Stimulated activated CD8-positive, alpha-beta memory T cell treated with anti-CD3 and anti-CD28 coated beads, Interleukin-15, amount 100 ng/mL, for 48 hours (primary cell): ENCODE results near the gene CD160.
"Not testable (repeated sequence)": the region's sequence is repeated elsewhere in the genome, so short reads cannot be mapped to it uniquely, and the experiment has no call there.

Experiments
- DNase-seq, 2 donors: peaks; one replicate each; pipeline ENCODE4 v3.0.0-alpha.2; 2020; ENCODE audit warnings: low read depth in 2 of 2

Gene CD160

DNA sequence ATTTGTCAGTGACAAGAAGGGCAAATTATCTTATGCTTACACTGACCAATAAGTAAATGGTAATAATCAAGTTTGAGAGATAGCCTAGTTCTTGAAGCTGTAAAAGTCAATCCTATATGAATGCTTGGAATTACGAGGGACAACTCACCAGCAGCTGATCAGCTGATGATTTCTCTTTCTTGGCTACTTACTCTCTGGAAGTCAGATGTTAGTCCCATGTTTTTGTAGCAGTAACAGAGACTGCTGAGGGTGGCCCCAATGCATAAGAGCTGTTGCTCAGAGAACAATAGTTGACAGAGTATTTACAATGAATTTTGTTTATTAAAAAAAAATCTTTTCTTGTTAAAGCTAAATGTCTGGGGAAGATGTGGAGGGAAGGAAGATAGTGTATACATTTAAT is 39.3 kb downstream of the CD160 start:
- no peak for DNase-seq

DNA sequence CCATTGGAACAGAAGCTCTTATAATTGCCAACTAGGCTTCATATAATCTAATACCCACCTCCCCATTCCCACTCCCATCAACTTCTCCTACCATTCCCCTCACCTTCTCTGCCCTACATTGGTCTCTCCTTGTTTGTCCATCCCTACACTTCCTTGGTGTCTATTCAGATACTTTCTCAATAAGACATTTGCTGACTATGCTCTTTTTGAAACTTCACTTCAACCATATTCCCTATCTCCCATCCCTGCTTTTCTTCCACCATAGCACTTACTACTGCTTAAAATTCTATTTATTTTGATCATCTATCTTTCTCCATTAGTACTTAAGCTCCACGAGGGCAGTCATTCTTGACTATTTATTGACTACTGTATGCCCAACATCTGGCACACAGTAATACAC is 40.4 kb downstream of the CD160 start:
- no peak for DNase-seq

DNA sequence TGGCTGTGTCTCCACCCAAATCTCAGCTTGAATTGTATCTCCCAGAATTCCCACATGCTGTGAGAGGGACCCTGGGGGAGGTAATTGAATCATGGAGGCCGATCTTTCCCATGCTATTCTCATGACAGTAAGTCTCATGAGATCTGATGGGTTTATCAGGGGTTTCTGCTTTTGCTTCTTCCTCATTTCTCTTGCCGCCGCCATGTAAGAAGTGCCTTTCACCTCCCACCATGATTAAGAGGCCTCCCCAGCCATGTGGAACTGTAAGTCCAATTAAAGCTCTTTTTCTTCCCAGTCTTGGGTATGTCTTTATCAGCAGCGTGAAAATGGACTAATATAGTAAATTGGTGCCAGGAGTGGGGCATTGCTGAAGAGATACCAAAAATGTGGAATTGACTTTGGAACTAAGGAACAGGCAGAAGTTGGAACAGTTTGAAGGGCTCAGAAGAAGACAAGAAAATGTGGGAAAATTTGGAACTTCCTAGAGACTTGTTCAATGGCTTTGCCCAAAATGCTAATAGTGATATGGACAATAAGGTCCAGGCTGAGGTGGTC is 41.2 kb downstream of the CD160 start:
- not testable (repeated sequence) for DNase-seq

DNA sequence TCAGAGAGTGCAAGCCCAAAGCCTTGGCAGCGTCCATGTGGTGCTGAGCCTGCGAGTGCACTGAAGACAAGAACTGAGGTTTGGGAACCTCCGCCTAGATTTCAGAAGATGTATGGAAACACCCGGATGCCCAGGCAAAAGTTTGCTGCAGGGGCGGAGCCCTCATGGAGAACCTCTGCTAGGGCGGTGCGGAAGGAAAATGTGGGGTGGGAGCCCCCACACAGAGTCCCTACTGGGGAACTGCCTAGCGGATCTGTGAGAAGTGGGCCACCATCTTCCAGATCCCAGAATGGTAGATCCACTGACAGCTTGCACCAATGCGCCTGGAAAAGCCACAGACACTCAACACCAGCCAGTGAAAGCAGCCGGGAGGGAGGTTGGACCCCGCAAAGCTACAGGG is 42.2 kb downstream of the CD160 start:
- not testable (repeated sequence) for DNase-seq

DNA sequence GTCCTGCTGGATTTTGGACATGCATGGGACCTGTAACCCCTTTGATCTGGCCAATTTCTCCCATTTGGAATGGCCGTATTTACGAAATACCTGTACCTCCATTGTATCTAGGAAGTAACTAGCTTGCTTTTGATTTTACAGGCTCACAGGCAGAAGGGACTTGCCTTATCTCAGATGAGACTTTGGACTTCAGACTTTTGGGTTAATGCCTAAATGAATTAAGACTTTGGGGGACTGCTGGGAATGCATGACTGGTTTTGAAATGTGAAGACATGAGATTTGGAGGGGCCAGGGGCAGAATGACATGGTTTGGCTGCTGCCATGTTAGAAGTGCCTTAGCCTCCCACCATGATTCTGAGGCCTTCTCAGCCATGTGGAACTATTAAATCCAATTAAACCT is 42.7 kb downstream of the CD160 start:
- DNase-seq: not testable (repeated sequence)

DNA sequence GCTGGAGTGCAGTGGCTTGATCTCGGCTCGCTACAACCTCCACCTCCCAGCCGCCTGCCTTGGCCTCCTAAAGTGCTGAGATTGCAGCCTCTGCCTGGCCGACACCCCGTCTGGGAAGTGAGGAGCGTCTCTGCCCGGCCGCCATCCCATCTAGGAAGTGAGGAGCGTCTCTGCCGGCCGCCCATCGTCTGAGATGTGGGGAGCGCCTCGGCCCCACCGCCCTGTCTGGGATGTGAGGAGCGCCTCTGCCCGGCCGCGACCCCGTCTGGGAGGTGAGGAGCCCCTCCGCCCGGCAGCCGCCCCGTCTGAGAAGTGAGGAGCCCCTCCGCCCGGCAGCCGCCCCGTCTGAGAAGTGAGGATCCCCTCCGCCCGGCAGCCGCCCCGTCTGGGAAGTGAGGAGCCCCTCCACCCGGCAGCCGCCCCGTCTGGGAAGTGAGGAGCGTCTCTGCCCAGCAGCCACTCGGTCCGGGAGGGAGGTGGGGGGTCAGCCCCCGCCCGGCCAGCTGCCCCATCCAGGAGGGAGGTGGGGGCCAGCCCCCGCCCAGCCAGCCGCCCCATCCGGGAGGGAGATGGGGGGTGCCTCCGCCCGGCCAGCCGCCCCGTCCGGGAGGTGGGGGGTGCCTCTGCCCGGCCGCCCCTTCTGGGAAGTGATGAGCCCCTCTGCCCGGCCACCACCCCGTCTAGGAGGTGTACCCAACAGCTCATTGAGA is 45.1 kb downstream of the CD160 start:
- not testable (repeated sequence) for DNase-seq

DNA sequence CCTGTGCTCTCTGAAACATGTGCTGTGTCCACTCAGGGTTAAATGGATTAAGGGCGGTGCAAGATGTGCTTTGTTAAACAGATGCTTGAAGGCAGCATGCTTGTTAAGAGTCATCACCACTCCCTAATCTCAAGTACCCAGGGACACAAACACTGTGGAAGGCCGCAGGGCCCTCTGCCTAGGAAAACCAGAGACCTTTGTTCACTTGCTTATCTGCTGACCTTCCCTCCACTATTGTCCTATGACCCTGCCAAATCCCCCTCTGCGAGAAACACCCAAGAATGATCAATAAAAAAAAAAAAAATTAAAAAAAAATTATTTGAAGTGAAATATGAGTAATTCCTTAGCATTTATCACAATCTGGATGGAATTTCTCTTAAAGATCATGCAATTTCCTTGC is 45.8 kb downstream of the CD160 start:
- DNase-seq: not testable (repeated sequence)

DNA sequence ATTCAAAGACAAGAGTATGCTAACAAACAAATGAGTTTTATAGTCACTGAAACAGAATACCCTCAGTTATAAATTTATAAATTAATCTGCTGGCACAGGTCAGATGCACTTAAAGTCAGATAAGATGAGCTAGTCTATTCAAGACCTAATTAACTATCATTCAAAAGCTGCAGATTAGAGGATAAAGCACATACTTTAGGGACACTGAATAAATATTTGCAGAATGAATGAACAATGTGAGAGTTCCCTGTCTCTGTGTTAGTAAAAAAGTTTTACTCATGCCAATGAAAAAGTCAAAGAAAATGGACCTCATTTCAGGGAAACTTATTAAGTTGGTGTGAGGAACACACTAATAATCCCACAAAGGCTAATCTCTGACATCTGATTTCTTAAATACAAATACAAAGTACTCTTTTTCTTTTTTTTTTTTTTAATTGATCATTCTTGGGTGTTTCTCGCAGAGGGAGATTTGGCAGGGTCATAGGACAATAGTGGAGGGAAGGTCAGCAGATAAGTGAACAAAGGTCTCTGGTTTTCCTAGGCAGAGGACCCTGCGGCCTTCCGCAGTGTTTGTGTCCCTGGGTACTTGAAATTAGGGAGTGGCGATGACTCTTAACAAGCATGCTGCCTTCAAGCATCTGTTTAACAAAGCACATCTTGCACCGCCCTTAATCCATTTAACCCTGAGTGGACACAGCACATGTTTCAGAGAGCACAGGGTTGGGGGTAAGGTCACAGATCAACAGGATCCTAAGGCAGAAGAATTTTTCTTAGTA is 46.5 kb downstream of the CD160 start:
- not testable (repeated sequence) for DNase-seq

DNA sequence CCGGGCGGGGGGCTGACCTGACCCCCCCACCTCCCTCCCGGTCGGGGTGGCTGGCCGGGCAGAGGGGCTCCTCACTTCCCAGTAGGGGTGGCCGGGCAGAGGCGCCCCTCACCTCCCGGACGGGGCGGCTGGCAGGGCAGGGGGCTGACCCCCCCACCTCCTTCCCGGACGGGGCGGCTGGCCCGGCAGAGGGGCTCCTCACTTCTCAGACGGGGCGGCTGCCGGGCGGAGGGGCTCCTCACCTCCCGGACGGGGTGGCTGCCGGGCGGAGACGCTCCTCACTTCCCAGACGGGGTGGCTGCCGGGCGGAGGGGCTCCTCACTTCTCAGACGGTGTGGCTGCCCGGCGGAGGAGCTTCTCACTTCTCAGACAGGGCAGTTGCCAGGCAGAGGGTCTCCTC is 47.6 kb downstream of the CD160 start:
- not testable (repeated sequence) for DNase-seq

DNA sequence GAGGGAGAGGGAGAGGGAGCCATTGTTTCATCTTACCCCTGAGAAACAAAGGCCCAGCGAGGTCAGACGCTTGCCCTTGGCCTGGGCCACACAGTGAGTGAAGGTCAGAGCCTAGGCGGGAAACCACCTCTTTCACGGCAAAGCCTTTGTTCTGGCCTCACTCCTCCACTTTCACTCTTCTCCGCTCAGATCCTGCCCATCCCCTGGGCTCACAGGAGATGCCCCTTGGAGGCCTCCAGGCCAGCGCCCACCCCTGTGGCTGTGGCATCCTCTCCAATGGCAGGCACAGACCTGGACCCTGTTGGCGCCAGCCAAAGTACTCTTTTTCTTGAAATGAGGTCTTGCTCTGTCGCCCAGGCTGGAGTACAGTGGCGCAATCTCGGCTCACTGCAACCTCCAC is 48.7 kb downstream of the CD160 start:
- not testable (repeated sequence) for DNase-seq

DNA sequence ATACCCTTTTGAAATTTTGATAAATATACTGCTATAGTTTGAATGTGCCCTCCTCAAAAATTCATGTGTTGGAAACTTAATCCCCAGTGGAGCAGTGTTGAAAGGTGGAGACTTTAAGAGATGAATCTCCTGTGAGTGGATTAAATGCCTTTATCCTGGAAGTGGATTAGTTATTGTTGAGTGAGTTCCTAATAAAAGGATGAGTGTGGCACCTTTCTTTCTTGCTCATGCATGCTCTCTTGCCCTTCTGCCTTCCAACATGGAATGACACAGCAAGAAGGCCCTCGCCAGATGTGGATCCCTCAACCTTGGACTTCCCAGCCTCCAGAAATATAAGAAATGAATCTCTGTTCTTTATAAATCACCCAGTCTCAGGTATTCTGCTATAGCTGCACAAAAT is 51.8 kb downstream of the CD160 start:
- no peak for DNase-seq

DNA sequence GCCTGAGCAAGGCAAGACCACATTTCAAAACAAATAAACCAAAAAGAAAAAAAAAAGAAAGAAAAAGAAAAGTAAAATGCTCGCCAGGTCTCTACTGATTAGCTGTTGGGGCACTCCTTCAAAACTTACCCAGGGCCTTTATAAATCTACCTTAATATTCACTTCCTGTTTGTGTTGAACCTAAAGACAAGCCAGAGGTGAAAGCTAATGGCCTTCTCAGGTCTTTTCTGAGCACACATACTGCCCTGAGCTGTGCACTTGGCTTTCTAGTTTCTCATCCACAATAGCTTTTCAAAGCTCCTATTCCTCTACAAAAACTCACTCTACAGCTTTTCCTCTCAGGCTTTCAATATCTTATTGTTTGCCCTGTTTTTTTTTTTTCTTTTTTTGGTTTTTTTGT is 54.1 kb downstream of the CD160 start:
- DNase-seq: no peak

DNA sequence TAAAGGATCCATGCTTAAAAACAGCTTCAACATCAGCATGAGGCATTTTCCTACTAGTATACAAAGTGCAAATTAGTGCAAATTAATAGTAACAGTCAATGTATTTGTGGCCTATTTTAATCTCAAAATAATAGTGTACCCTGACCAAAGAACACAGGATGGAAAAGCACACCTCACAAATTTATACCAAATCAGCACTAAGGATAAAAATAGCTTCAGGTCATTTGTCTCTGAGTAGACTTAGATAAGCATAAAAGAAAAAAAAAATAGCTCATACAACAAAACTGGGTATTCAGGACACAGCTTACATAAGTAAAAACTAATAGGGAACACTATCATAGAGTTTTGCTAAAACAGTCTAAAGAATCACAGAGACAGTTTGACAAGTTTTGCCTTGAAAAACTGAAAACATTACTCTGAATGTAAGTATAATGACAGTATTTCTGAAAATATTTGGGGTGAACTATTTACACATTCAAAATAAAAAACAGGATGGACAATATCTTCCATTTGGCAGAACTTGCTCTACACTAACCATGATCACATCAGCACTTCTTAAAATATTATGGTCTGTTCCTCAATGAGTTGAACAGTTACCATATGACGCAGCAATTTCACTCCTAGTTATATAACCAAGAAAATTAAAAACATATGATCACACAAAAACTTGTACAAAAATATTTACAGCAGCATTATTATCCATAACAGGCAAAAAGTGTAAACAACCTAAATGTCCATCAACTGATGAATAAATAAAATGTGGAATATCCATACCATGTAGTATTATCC is 58.3 kb downstream of the CD160 start:
- DNase-seq: no peak

DNA sequence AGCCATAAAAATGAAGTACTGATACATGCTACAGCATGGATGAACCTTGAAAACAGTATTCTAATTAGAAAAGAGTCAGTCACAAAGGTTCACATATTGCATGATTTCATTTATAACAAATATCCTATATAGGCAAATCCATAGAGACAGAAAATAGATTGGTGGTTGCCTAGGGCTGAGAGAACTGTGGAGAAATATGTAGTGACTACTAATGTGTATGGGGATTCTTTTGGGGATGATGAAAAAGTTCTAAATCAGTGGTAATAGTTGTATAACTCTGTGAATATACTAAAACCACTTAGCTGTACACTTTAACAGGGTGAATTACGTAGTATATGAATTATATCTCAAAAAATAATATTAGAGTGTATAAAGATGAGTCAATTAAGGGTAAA is 58.8 kb downstream of the CD160 start:
- no peak for DNase-seq

DNA sequence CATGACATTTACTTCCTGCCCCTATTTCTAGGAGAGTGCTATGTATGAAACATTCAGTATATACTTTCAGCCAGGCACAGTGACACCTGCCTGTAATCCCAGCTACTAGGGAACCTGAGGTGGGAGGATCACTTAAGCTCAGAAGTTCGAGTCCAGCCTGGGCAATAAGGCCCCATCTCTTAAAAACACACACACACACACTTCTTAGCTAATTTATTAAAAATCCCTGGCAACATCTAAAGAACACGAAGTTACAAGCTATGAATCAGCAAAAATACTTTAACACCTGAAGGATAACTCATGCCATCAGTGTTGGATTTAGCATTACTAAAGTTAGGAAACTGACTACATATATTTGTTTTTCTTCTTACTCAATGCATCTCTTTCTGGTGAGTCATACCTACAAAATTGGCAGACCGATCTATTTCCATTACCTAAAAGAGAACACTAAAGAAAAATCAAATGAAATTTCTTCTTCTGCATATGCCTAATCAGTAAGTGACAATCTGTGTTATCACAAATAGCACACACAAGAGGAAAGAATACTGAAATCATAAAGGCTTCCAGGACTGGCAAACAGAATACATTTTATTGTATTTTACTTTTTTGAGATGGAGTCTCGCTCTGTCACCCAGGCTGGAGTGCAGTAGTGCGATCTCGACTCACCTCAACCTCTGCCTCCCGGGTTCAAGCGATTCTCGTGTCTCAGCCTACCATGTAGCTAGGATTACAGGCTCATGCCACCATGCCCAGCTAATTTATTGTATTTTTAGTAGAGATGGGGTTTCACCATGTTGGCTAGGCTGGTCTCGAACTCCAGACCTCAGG is 63.2 kb downstream of the CD160 start:
- DNase-seq: no peak

DNA sequence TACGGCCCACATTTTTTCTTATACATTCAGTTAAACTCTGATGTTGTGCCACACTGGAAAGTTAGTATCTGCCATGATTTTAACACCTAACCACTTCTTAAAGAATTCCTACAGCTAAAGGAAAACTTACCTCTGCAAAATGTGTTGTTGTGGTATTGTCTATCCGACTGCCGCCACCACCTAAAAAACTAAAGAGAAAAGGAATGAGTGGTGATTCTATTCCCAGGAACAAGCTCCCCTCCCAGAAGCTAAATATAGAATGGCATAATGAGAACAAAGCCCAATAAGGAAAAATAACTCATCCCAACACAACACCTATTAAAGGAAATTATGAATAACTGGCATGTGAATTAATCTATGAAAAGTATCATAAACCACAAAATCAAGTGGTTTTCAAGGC is 65.1 kb downstream of the CD160 start:
- no peak for DNase-seq

DNA sequence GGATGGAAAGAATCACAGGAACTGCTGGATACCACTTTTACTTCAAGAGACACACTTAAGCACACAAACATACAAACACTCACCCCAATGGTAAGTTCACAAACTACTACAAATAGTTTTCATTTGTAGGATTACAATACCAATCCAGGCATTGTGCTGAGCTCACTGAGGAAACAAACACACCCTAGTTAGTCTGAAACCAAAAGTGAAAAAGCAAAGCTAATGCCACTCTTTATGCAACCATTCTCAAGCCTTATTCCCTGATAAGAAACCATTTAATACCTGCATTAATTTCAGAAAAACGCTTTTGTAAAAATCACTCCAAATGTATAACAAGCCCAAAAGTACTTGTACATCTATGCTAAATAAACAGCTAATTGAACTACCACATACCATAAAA is 66.2 kb downstream of the CD160 start:
- DNase-seq: no peak

DNA sequence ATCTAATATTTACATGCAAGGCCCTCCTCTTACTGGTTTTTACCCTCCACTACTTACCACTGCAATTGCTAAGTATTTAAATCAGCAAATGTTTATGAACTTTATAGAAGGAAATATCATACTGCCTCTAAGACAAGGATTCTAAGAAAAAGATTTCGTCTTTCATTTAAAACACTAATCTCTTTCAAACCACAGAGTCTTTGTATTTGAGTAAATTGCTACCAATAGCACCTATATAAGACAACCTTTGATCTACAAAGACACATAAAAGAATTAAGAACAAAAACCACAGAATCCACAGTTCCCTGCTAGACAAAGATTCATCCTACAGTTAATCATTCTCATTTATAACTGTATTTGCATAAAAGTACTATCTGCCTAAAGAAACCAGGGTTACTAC is 67.0 kb downstream of the CD160 start:
- DNase-seq: no peak

DNA sequence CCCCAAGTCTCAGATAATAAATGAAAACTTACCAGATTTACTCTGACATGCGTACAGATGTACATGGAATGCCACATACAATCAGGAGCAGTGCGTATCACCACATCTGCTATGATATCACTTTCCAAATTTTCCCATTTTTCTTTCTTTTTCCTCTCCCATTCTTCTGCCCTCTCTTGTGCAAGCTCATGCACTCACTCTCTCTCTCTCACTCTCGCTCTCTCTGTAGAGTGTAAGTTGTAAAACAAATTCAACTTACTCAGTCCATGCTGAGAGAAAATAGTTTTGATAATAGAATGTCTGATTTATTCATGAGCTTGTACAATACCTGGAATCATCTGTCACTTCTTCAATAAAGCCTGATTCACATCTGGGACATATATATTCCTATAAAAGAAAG is 69.3 kb downstream of the CD160 start:
- no peak for DNase-seq
